ENCODE data around the gene GALNT1.

GALNT1 gene

GRCh38 chr18:35743916-35744315 is 162.4 kb downstream of the GALNT1 start:
- Histone ChIP-seq H3K4me3 (ENCODE audit: low read depth in 1 of 2, low read length in 1 of 2) (no peak overlapping the region), H3K27ac (no peak overlapping the region), H3K4me1 (ENCODE audit: control insufficient read depth in 1 of 2, insufficient read depth in 1 of 2, low read depth in 1 of 2, low read length in 1 of 2) (no peaks in the 10 kb centered on the region), H3K27me3 (no peaks in the 10 kb centered on the region), H3K9me3 (no peaks in the 10 kb centered on the region), H3K36me3 (no peaks in the 10 kb centered on the region)
- no peak for TF ChIP-seq CTCF (IDR thresholded peaks at IDR 0.05)

- H3K9me3 ChIP-seq, result no peaks in the 10 kb centered on the region
- H3K27me3 ChIP-seq, result no peaks in the 10 kb centered on the region
- no peaks in the 10 kb centered on the region for H3K4me1 ChIP-seq (ENCODE audit: control insufficient read depth in 1 of 2, insufficient read depth in 1 of 2, low read depth in 1 of 2, low read length in 1 of 2)
- H3K36me3 ChIP-seq, result no peaks in the 10 kb centered on the region
- H3K27ac ChIP-seq, result no peak overlapping the region
- no peak overlapping the region for H3K4me3 ChIP-seq (ENCODE audit: low read depth in 1 of 2, low read length in 1 of 2)
- no peak for TF ChIP-seq CTCF (IDR thresholded peaks at IDR 0.05)
Observed at GRCh38 chr18:35745814-35746213, 164.3 kb downstream of the GALNT1 start.

GRCh38 chr18:35746826-35747339 is 165.3 kb downstream of the GALNT1 start:
- Histone ChIP-seq H3K27me3 (no peaks in the 10 kb centered on the region), H3K9me3 (no peaks in the 10 kb centered on the region), H3K36me3 (no peaks in the 10 kb centered on the region), H3K4me1 (ENCODE audit: control insufficient read depth in 1 of 2, insufficient read depth in 1 of 2, low read depth in 1 of 2, low read length in 1 of 2) (no peaks in the 10 kb centered on the region), H3K27ac (no peak overlapping the region), H3K4me3 (ENCODE audit: low read depth in 1 of 2, low read length in 1 of 2) (no peak overlapping the region)
- TF ChIP-seq CTCF (IDR thresholded peaks at IDR 0.05), result no peak

- Histone ChIP-seq H3K9me3 (no peaks in the 10 kb centered on the region), H3K27ac (no peak overlapping the region), H3K36me3 (no peaks in the 10 kb centered on the region), H3K27me3 (no peaks in the 10 kb centered on the region), H3K4me1 (ENCODE audit: control insufficient read depth in 1 of 2, insufficient read depth in 1 of 2, low read depth in 1 of 2, low read length in 1 of 2) (no peaks in the 10 kb centered on the region), H3K4me3 (ENCODE audit: low read depth in 1 of 2, low read length in 1 of 2) (no peak overlapping the region)
- no peak for TF ChIP-seq CTCF (IDR thresholded peaks at IDR 0.05)
Observed at GRCh38 chr18:35747894-35748472, 166.4 kb downstream of the GALNT1 start.

GRCh38 chr18:35749701-35750100 is 168.2 kb downstream of the GALNT1 start:
- Histone ChIP-seq H3K27me3 (no peaks in the 10 kb centered on the region), H3K36me3 (no peaks in the 10 kb centered on the region), H3K27ac (no peak overlapping the region), H3K9me3 (no peaks in the 10 kb centered on the region), H3K4me3 (ENCODE audit: low read depth in 1 of 2, low read length in 1 of 2) (no peak overlapping the region), H3K4me1 (ENCODE audit: control insufficient read depth in 1 of 2, insufficient read depth in 1 of 2, low read depth in 1 of 2, low read length in 1 of 2) (no peaks in the 10 kb centered on the region)
- no peak for TF ChIP-seq CTCF (IDR thresholded peaks at IDR 0.05)
